ENCODE data around the gene MTTP.

- TF ChIP-seq CTCF (IDR thresholded peaks at IDR 0.05; ENCODE audit: low read length) (no peak), EZH2 (IDR thresholded peaks at IDR 0.05; ENCODE audit: borderline replicate concordance, low read length) (no peak)
Measured at GRCh38 chr4:99622341-99622740, 47.7 kb downstream of the MTTP start.

All from OCI-LY1 (cell line).